Measurements from ENCODE around the gene PHACTR4. TPM values are rescaled to one million over a fixed set of nuclear protein-coding genes. Genes with fewer than 3 reads are reported as not detected.
"Not testable (repeated sequence)": the region's sequence is repeated elsewhere in the genome, so short reads cannot be mapped to it uniquely, and the experiment has no call there.

The PHACTR4 gene
- total RNA-seq, 6 experiments from 2014 or later: 16.1 to 25.8 (median 23.3) TPM

DNA sequence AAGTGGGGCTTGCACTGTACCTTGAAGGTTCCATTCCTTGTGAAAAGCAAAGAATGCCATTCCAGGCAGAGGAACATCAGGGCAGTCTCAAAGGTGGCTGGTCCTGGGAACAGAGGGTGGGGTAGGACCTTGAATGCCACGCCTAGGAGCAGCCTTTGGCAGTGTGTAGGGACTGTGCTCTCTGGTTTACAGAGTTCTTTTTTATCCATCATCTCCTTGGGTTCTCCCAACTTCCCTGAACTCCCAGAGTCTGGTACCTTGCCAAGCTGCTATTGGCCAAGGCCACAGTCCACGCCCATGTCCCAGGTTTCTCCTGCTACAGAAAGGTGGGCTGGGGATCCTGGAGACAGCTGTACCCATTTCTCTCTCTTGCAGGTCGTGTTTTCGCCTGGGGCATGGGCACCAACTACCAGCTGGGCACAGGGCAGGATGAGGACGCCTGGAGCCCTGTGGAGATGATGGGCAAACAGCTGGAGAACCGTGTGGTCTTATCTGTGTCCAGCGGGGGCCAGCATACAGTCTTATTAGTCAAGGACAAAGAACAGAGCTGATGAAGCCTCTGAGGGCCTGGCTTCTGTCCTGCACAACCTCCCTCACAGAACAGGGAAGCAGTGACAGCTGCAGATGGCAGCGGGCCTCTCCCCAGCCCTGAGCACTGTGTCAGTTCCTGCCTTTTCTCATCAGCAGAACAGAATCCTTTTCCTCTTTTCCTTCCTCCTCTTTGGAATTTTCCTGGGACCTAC lies 168.1 kb downstream of the PHACTR4 start:
- Histone ChIP-seq H3K4me3 (no peak overlapping the region), H3K9me3 (no peaks in the 10 kb centered on the region), H3K36me3 (peaks cover 0 to 15% (median 0%) of the 10 kb centered on the region in 4 donors), H3K27me3 (no peaks in the 10 kb centered on the region), H3K27ac (no peak overlapping the region), H3K4me1 (no peaks in the 10 kb centered on the region)
- ATAC-seq (peak in 1 of 4 donors; percentile 30), DNase-seq (no peak)
- 67% methylated on average over 2 of the region's 8 CpGs for WGBS (ENCODE audit: insufficient coverage, low coverage, low lambda C conversion rate, missing lambda C conversion rate)
- intact Hi-C loops (cut with DNase I): no loop called here
- no peak for TF ChIP-seq POLR2A (IDR thresholded peaks at IDR 0.05)
- TF ChIP-seq, protein P1, sequence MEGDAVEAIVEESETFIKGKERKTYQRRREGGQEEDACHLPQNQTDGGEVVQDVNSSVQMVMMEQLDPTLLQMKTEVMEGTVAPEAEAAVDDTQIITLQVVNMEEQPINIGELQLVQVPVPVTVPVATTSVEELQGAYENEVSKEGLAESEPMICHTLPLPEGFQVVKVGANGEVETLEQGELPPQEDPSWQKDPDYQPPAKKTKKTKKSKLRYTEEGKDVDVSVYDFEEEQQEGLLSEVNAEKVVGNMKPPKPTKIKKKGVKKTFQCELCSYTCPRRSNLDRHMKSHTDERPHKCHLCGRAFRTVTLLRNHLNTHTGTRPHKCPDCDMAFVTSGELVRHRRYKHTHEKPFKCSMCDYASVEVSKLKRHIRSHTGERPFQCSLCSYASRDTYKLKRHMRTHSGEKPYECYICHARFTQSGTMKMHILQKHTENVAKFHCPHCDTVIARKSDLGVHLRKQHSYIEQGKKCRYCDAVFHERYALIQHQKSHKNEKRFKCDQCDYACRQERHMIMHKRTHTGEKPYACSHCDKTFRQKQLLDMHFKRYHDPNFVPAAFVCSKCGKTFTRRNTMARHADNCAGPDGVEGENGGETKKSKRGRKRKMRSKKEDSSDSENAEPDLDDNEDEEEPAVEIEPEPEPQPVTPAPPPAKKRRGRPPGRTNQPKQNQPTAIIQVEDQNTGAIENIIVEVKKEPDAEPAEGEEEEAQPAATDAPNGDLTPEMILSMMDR (IDR thresholded peaks at IDR 0.05): no peak

DNA sequence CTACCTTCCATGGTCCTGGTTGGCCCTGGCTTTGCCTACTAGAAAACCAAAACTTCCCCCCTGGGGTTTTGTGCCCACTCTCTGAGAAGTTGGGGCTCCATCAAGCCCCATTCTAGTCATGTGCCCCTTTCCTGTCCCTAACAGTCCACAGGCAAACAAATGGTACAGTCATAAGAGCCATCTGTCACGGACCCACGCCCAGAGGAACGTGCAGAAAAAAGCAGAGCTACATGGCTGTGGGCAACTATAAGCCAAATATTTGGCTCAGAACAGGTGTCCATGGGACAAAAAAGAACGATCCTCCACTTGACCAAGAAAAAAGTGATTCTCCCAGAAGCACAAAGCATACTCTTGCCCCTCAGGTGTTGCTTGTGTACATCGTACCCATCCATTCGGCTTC lies 168.7 kb downstream of the PHACTR4 start:
- Histone ChIP-seq H3K4me3 (no peak overlapping the region), H3K27me3 (no peaks in the 10 kb centered on the region), H3K27ac (no peak overlapping the region), H3K36me3 (peaks cover 0 to 15% (median 0%) of the 10 kb centered on the region in 4 donors), H3K9me3 (no peaks in the 10 kb centered on the region), H3K4me1 (no peaks in the 10 kb centered on the region)
- TF ChIP-seq, protein P1 (IDR thresholded peaks at IDR 0.05): no peak
- TF ChIP-seq POLR2A (IDR thresholded peaks at IDR 0.05): no peak
- no peak for DNase-seq
- no peak for ATAC-seq
- intact Hi-C loops (cut with DNase I): no loop called here
- WGBS (ENCODE audit: insufficient coverage, low coverage, low lambda C conversion rate, missing lambda C conversion rate): 87% methylated on average over 6 of the region's 6 CpGs

GRCh38 chr1:28540651-28541050 lies 171.1 kb downstream of the PHACTR4 start:
- ATAC-seq: no peak
- no peak overlapping the region for H3K4me3 ChIP-seq
- peaks cover 0 to 12% (median 0%) of the 10 kb centered on the region in 4 donors for H3K36me3 ChIP-seq
- no peaks in the 10 kb centered on the region for H3K9me3 ChIP-seq
- TF ChIP-seq, protein P1 (IDR thresholded peaks at IDR 0.05): no peak
- TF ChIP-seq POLR2A (IDR thresholded peaks at IDR 0.05): no peak
- H3K27me3 ChIP-seq: no peaks in the 10 kb centered on the region
- no peaks in the 10 kb centered on the region for H3K4me1 ChIP-seq
- intact Hi-C loops (cut with DNase I): no loop called here
- no peak for DNase-seq
- H3K27ac ChIP-seq: no peak overlapping the region
- 89% methylated on average over 7 of the region's 7 CpGs for WGBS (ENCODE audit: insufficient coverage, low coverage, low lambda C conversion rate, missing lambda C conversion rate)

DNA sequence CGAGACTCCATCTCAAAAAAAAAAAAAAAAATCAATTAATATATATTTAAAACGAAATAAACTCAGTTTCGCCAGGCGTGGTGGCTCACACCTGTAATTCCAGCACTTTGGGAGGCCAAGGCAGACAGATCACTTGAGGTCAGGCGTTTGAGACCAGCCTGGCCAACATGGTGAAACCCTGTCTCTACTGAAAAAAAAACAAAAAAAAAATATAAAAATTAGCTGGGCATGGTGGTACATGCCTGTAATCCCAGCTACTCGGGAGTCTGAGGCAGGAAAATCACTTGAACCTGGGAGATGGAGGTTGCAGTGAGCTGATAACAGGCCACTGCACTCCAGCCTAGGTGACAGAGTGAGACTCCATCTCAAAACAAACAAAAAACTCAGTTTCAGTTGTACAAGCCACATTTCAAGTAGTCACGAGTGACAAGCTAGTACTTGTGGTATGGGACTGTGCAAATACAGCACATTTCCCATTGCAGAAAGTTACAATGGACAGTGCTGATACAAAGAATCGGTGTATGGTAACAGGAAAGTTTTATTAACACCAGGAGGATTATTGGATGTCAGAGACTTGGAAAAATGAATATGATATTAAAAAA lies 172.0 kb downstream of the PHACTR4 start:
- DNase-seq; intact Hi-C loops (cut with DNase I); H3K27me3 ChIP-seq; H3K36me3 ChIP-seq; H3K9me3 ChIP-seq; ATAC-seq; H3K4me1 ChIP-seq; H3K4me3 ChIP-seq; H3K27ac ChIP-seq: not testable (repeated sequence)
- 83% methylated on average over 5 of the region's 8 CpGs for WGBS (ENCODE audit: insufficient coverage, low coverage, low lambda C conversion rate, missing lambda C conversion rate)

- no peak overlapping the region for H3K4me3 ChIP-seq
- H3K36me3 ChIP-seq: no peaks in the 10 kb centered on the region
- TF ChIP-seq, protein P1 (IDR thresholded peaks at IDR 0.05): no peak
- TF ChIP-seq POLR2A (IDR thresholded peaks at IDR 0.05): no peak
- 82% methylated on average over 4 of the region's 4 CpGs for WGBS (ENCODE audit: insufficient coverage, low coverage, low lambda C conversion rate, missing lambda C conversion rate)
- no peak overlapping the region for H3K27ac ChIP-seq
- ATAC-seq (no peak), DNase-seq (no peak)
- H3K4me1 ChIP-seq: no peaks in the 10 kb centered on the region
- no peaks in the 10 kb centered on the region for H3K9me3 ChIP-seq
- no peaks in the 10 kb centered on the region for H3K27me3 ChIP-seq
- intact Hi-C loops (cut with DNase I): no loop called here
Measured at GRCh38 chr1:28545246-28545628, 175.7 kb downstream of the PHACTR4 start.
